ENCODE results near the gene TGFA.

- TF ChIP-seq CTCF (IDR thresholded peaks at IDR 0.05) = no peak
- no peak for TF ChIP-seq POLR2A (IDR thresholded peaks at IDR 0.05)
These were observed 84.7 kb downstream of the TGFA start for GRCh38 chr2:70468878-70469277.
